Activated naive CD4-positive, alpha-beta T cell treated with anti-CD3 and anti-CD28 coated beads, Interleukin-2, amount 50 U/mL, for 24 hours (primary cell): ENCODE data around the gene KDM7A.

ENCODE experiments used
- H3K27ac Mint-ChIP-seq: one replicate; pipeline ENCODE4 v1.8.0; 2021; ENCODE audit warnings: mild to moderate bottlenecking, mixed read lengths
- H3K27me3 Mint-ChIP-seq: one replicate; pipeline ENCODE4 v1.8.0; 2021; ENCODE audit warnings: mixed read lengths
- H3K36me3 Mint-ChIP-seq: one replicate; pipeline ENCODE4 v1.8.0; 2021; ENCODE audit warnings: mixed read lengths
- H3K4me1 Mint-ChIP-seq: one replicate; pipeline ENCODE4 v1.8.0; 2021; ENCODE audit warnings: mixed read lengths
- H3K4me3 Mint-ChIP-seq: one replicate; pipeline ENCODE4 v1.8.0; 2021; ENCODE audit warnings: mild to moderate bottlenecking, mixed read lengths
- H3K9me3 Mint-ChIP-seq: one replicate; pipeline ENCODE4 v1.8.0; 2021; ENCODE audit warnings: mixed read lengths

KDM7A gene

GRCh38 chr7:140093375-140093774, 83.4 kb downstream of the KDM7A start:
- H3K27ac Mint-ChIP-seq: no peak overlapping the region
- peaks cover 17% of the 10 kb centered on the region for H3K36me3 Mint-ChIP-seq

GRCh38 chr7:140085447-140085846, 91.3 kb downstream of the KDM7A start:
- Mint-ChIP-seq H3K27me3 (no peaks in the 10 kb centered on the region), H3K4me1 (peaks cover 41% of the 10 kb centered on the region), H3K36me3 (no peaks in the 10 kb centered on the region), H3K4me3 (no peak overlapping the region), H3K27ac (peak overlapping the region; percentile 66), H3K9me3 (no peaks in the 10 kb centered on the region)

More at GRCh38 chr7:140093375-140093774, 83.4 kb downstream of the KDM7A start:
- H3K4me1 Mint-ChIP-seq: peaks cover 3% of the 10 kb centered on the region
- no peaks in the 10 kb centered on the region for H3K27me3 Mint-ChIP-seq
- no peak overlapping the region for H3K4me3 Mint-ChIP-seq
- no peaks in the 10 kb centered on the region for H3K9me3 Mint-ChIP-seq

GRCh38 chr7:140084972-140085371, 91.8 kb downstream of the KDM7A start:
- H3K36me3 Mint-ChIP-seq: no peaks in the 10 kb centered on the region
- H3K4me3 Mint-ChIP-seq: peak overlapping the region; percentile 27
- H3K9me3 Mint-ChIP-seq: no peaks in the 10 kb centered on the region
- H3K4me1 Mint-ChIP-seq: peaks cover 41% of the 10 kb centered on the region
- peak overlapping the region; percentile 66 for H3K27ac Mint-ChIP-seq
- no peaks in the 10 kb centered on the region for H3K27me3 Mint-ChIP-seq

GRCh38 chr7:140084142-140084655, 92.6 kb downstream of the KDM7A start:
- H3K4me3 Mint-ChIP-seq: no peak overlapping the region
- no peaks in the 10 kb centered on the region for H3K9me3 Mint-ChIP-seq
- H3K36me3 Mint-ChIP-seq: no peaks in the 10 kb centered on the region
- H3K4me1 Mint-ChIP-seq: peaks cover 41% of the 10 kb centered on the region
- H3K27ac Mint-ChIP-seq: no peak overlapping the region
- H3K27me3 Mint-ChIP-seq: no peaks in the 10 kb centered on the region

- Mint-ChIP-seq H3K27ac (peak overlapping the region; percentile 49), H3K27me3 (no peaks in the 10 kb centered on the region), H3K36me3 (no peaks in the 10 kb centered on the region), H3K9me3 (no peaks in the 10 kb centered on the region), H3K4me3 (no peak overlapping the region), H3K4me1 (peaks cover 38% of the 10 kb centered on the region)
Measured at GRCh38 chr7:140082770-140083169, 94.0 kb downstream of the KDM7A start.

GRCh38 chr7:140081774-140082425, 94.9 kb downstream of the KDM7A start:
- no peaks in the 10 kb centered on the region for H3K9me3 Mint-ChIP-seq
- H3K4me3 Mint-ChIP-seq: no peak overlapping the region
- H3K27me3 Mint-ChIP-seq: no peaks in the 10 kb centered on the region
- H3K27ac Mint-ChIP-seq: peak overlapping the region; percentile 42
- H3K4me1 Mint-ChIP-seq: peaks cover 34% of the 10 kb centered on the region
- H3K36me3 Mint-ChIP-seq: no peaks in the 10 kb centered on the region

- H3K9me3 Mint-ChIP-seq: no peaks in the 10 kb centered on the region
- peaks cover 24% of the 10 kb centered on the region for H3K4me1 Mint-ChIP-seq
- H3K36me3 Mint-ChIP-seq: no peaks in the 10 kb centered on the region
- H3K27me3 Mint-ChIP-seq: no peaks in the 10 kb centered on the region
- H3K4me3 Mint-ChIP-seq: no peak overlapping the region
- H3K27ac Mint-ChIP-seq: no peak overlapping the region
Measured at GRCh38 chr7:140080919-140081318, 95.9 kb downstream of the KDM7A start.

GRCh38 chr7:140079121-140079536, 97.7 kb downstream of the KDM7A start:
- Mint-ChIP-seq H3K4me1 (peaks cover 8% of the 10 kb centered on the region), H3K27ac (no peak overlapping the region), H3K36me3 (no peaks in the 10 kb centered on the region), H3K27me3 (no peaks in the 10 kb centered on the region), H3K9me3 (no peaks in the 10 kb centered on the region), H3K4me3 (no peak overlapping the region)

- H3K4me1 Mint-ChIP-seq: peaks cover under 1% of the 10 kb centered on the region
- H3K27ac Mint-ChIP-seq: peak overlapping the region; percentile 79
- H3K36me3 Mint-ChIP-seq: no peaks in the 10 kb centered on the region
- no peaks in the 10 kb centered on the region for H3K27me3 Mint-ChIP-seq
- H3K9me3 Mint-ChIP-seq: no peaks in the 10 kb centered on the region
- no peak overlapping the region for H3K4me3 Mint-ChIP-seq
Measured at GRCh38 chr7:140078392-140078791, 98.4 kb downstream of the KDM7A start.

GRCh38 chr7:140074780-140075179, 102.0 kb downstream of the KDM7A start:
- H3K9me3 Mint-ChIP-seq: no peaks in the 10 kb centered on the region
- H3K4me3 Mint-ChIP-seq: no peak overlapping the region
- H3K27me3 Mint-ChIP-seq: no peaks in the 10 kb centered on the region
- H3K27ac Mint-ChIP-seq: no peak overlapping the region
- H3K36me3 Mint-ChIP-seq: peaks cover 2% of the 10 kb centered on the region
- peaks cover 1% of the 10 kb centered on the region for H3K4me1 Mint-ChIP-seq

- Mint-ChIP-seq H3K4me3 (no peak overlapping the region), H3K36me3 (peaks cover 14% of the 10 kb centered on the region), H3K27ac (no peak overlapping the region), H3K9me3 (peaks cover 13% of the 10 kb centered on the region), H3K4me1 (peaks cover 11% of the 10 kb centered on the region), H3K27me3 (no peaks in the 10 kb centered on the region)
Measured at GRCh38 chr7:140070546-140070945, 106.2 kb downstream of the KDM7A start.

- H3K4me3 Mint-ChIP-seq: no peak overlapping the region
- H3K36me3 Mint-ChIP-seq: peaks cover 14% of the 10 kb centered on the region
- peak overlapping the region; percentile 59 for H3K27ac Mint-ChIP-seq
- peaks cover 11% of the 10 kb centered on the region for H3K4me1 Mint-ChIP-seq
- H3K9me3 Mint-ChIP-seq: peaks cover 13% of the 10 kb centered on the region
- no peaks in the 10 kb centered on the region for H3K27me3 Mint-ChIP-seq
Measured at GRCh38 chr7:140069298-140069949, 107.4 kb downstream of the KDM7A start.

GRCh38 chr7:140068033-140068432, 108.8 kb downstream of the KDM7A start:
- Mint-ChIP-seq H3K27me3 (no peaks in the 10 kb centered on the region), H3K36me3 (peaks cover 14% of the 10 kb centered on the region), H3K9me3 (peaks cover 13% of the 10 kb centered on the region), H3K27ac (no peak overlapping the region), H3K4me3 (no peak overlapping the region), H3K4me1 (peaks cover 15% of the 10 kb centered on the region)

GRCh38 chr7:140067052-140067451, 109.7 kb downstream of the KDM7A start:
- Mint-ChIP-seq H3K4me3 (no peak overlapping the region), H3K36me3 (peaks cover 14% of the 10 kb centered on the region), H3K4me1 (peaks cover 15% of the 10 kb centered on the region), H3K9me3 (peaks cover 13% of the 10 kb centered on the region), H3K27ac (no peak overlapping the region), H3K27me3 (no peaks in the 10 kb centered on the region)

- Mint-ChIP-seq H3K4me3 (peak within 1 kb of the TSS; percentile 90), H3K36me3 (peaks cover 12% of the 10 kb centered on the region), H3K27me3 (no peaks in the 10 kb centered on the region), H3K9me3 (peaks cover 13% of the 10 kb centered on the region), H3K27ac (peak within 1 kb of the TSS; percentile 96), H3K4me1 (peaks cover 46% of the 10 kb centered on the region)
Measured at GRCh38 chr7:140062528-140063299, 114.1 kb downstream of the KDM7A start, which contains the start of gene PARP12. Gene PARP12, minus strand, starts transcription at chr7:140062951. Its CDS starts 104 bp downstream, at chr7:140062847.
